ENCODE measurements around the gene CDK12. TPM values are rescaled to one million over a fixed set of nuclear protein-coding genes. Genes with fewer than 3 reads are reported as not detected.
"Not testable (repeated sequence)": the region's sequence is repeated elsewhere in the genome, so short reads cannot be mapped to it uniquely, and the experiment has no call there.

CDK12 gene
- 34.4 TPM for total RNA-seq

GRCh38 chr17:39461113-39461925 lies at the start of gene CDK12:
Gene CDK12 (plus strand): TSS chr17:39461486. CDS start chr17:39462072, 586 bp downstream.
- ATAC-seq: peak; percentile 92

GRCh38 chr17:39416141-39416540 lies 45.1 kb upstream of the CDK12 start:
- ATAC-seq: no peak

- no peak for ATAC-seq
These were observed 31.7 kb upstream of the CDK12 start for GRCh38 chr17:39429600-39429999.

- ATAC-seq: not testable (repeated sequence)
These were observed 21.4 kb upstream of the CDK12 start for GRCh38 chr17:39439868-39440267.

GRCh38 chr17:39443326-39443725 lies 18.0 kb upstream of the CDK12 start:
- ATAC-seq: no peak

- no peak for ATAC-seq
These were observed 13.7 kb upstream of the CDK12 start for GRCh38 chr17:39447561-39447960.

- ATAC-seq: no peak
These were observed 11.2 kb upstream of the CDK12 start for GRCh38 chr17:39450051-39450450.

- ATAC-seq: peak; percentile 96
These were observed 10.3 kb upstream of the CDK12 start, which contains the start of gene MED1 for GRCh38 chr17:39450847-39451581. Gene MED1 (minus strand): TSS chr17:39451263. CDS start chr17:39451062, 201 bp downstream.

GRCh38 chr17:39455919-39456318 lies 5.4 kb upstream of the CDK12 start:
- no peak for ATAC-seq

GRCh38 chr17:39461926-39462569 lies 762 bp downstream of the CDK12 start:
- peak; percentile 24 for ATAC-seq

- no peak for ATAC-seq
These were observed 1.5 kb downstream of the CDK12 start for GRCh38 chr17:39462631-39463375.

GRCh38 chr17:39464639-39465181 lies 3.4 kb downstream of the CDK12 start:
- ATAC-seq: not testable (repeated sequence)

GRCh38 chr17:39468610-39469009 lies 7.3 kb downstream of the CDK12 start:
- ATAC-seq: not testable (repeated sequence)

GRCh38 chr17:39473310-39473709 lies 12.0 kb downstream of the CDK12 start:
- ATAC-seq: no peak

- not testable (repeated sequence) for ATAC-seq
These were observed 18.3 kb downstream of the CDK12 start for GRCh38 chr17:39479631-39480030.

- ATAC-seq: no peak
These were observed 22.2 kb downstream of the CDK12 start for GRCh38 chr17:39483506-39483905.

GRCh38 chr17:39484178-39484577 lies 22.9 kb downstream of the CDK12 start:
- no peak for ATAC-seq

- ATAC-seq: peak; percentile 65
These were observed 24.3 kb downstream of the CDK12 start for GRCh38 chr17:39485555-39485954.

GRCh38 chr17:39486242-39486641 lies 25.0 kb downstream of the CDK12 start:
- ATAC-seq: no peak

GRCh38 chr17:39487490-39487889 lies 26.2 kb downstream of the CDK12 start:
- not testable (repeated sequence) for ATAC-seq

- ATAC-seq: no peak
These were observed 26.7 kb downstream of the CDK12 start for GRCh38 chr17:39487946-39488345.

GRCh38 chr17:39496921-39497320 lies 35.6 kb downstream of the CDK12 start:
- not testable (repeated sequence) for ATAC-seq

Measured in esophagus mucosa (tissue), 1 donor.